H1 (cell line): ENCODE data around the gene SMIM24. TPM values are rescaled to one million over a fixed set of nuclear protein-coding genes. Genes with fewer than 3 reads are reported as not detected.

Source experiments
- CTCF ChIA-PET: fragments of 300-600 bp; sonication (Branson Sonifier 250); formaldehyde crosslinking; loops from one replicate; lab custom pipeline; 2021; ENCODE audit not compliant: partially characterized antibody; lab: Charles Lee
- POLR2A ChIA-PET: fragments of 300-600 bp; sonication (Branson Sonifier 250); formaldehyde crosslinking; loops from one replicate; lab custom pipeline; 2021; ENCODE audit warnings: inconsistent platforms; ENCODE audit not compliant: partially characterized antibody; lab: Charles Lee
- DNase-seq, 2 experiments: peaks; one replicate each; pipeline versions ENCODE4 v3.0.0 to v3.0.0-alpha.2; 2010 to 2022; ENCODE audit warnings: low spot score in 2 of 2, low read depth in 1 of 2, mixed read lengths in 1 of 2
- FAIRE-seq: peaks from 2 replicates; lab custom pipeline; 2011; peaks lifted over from hg19 to GRCh38; lab: Jason Lieb, UNC
- H2AFZ ChIP-seq: 2 replicates; pipeline ENCODE4 v1.8.1; 2012; ENCODE audit warnings: low read length, inconsistent platforms
- H2AK5ac ChIP-seq: 2 replicates; pipeline ENCODE4 v1.6.1; 2013; ENCODE audit warnings: low read depth, low read length
- H2BK120ac ChIP-seq: replicated peaks from 2 replicates; pipeline ENCODE3; 2013; ENCODE audit warnings: low read depth, low read length, inconsistent platforms
- H2BK12ac ChIP-seq: 2 replicates; pipeline ENCODE4 v1.6.1; 2013; ENCODE audit warnings: low read depth, low read length
- H2BK15ac ChIP-seq: 2 replicates; pipeline ENCODE4 v1.6.1; 2013; ENCODE audit warnings: low read length
- H2BK20ac ChIP-seq: 2 replicates; pipeline ENCODE4 v1.6.1; 2013; ENCODE audit warnings: low read length
- H2BK5ac ChIP-seq: 2 replicates; pipeline ENCODE4 v1.6.1; 2013; ENCODE audit warnings: low read depth, low read length
- H3K14ac ChIP-seq: 2 replicates; pipeline ENCODE4 v1.6.1; 2013; ENCODE audit warnings: inconsistent platforms; ENCODE audit not compliant: insufficient read length
- H3K18ac ChIP-seq: 2 replicates; pipeline ENCODE4 v1.6.1; 2013; ENCODE audit warnings: low read length; ENCODE audit errors: extremely low read depth
- H3K23ac ChIP-seq: 2 replicates; pipeline ENCODE4 v1.6.1; 2013; ENCODE audit warnings: inconsistent platforms; ENCODE audit not compliant: insufficient read length
- H3K23me2 ChIP-seq: 2 replicates; pipeline ENCODE4 v1.6.1; 2013; ENCODE audit warnings: low read depth, low read length
- H3K27ac ChIP-seq: 2 replicates; pipeline ENCODE4 v1.6.1; 2011; ENCODE audit warnings: low read depth, low read length, inconsistent platforms
- H3K27me3 ChIP-seq, 4 experiments: replicated peaks in 1 of 4; 1 replicate in 1 of 4; 2 replicates in 3 of 4; pipeline versions ENCODE4 v1.6.1 to v1.8.1; 2011 to 2013; ENCODE audit warnings: low read length in 3 of 4, mild to moderate bottlenecking in 3 of 4, inconsistent platforms in 2 of 4, mixed read lengths in 2 of 4, moderate library complexity in 1 of 4; ENCODE audit not compliant: control insufficient read depth in 3 of 4, insufficient read depth in 3 of 4; ENCODE audit errors: extremely low read depth in 1 of 4
- H3K36me3 ChIP-seq, 4 experiments: 2 replicates each; pipeline versions ENCODE4 v1.6.1 to v1.8.1; 2011 to 2013; ENCODE audit warnings: mild to moderate bottlenecking in 4 of 4, low read length in 3 of 4, moderate library complexity in 2 of 4, control low read depth in 1 of 4, inconsistent platforms in 1 of 4; ENCODE audit not compliant: insufficient read depth in 4 of 4, control insufficient read depth in 2 of 4
- H3K4ac ChIP-seq: replicated peaks from 2 replicates; pipeline ENCODE3; 2013; ENCODE audit warnings: low read length, low read depth, mixed read lengths, inconsistent platforms; ENCODE audit not compliant: insufficient read length
- H3K4me1 ChIP-seq, 4 experiments: replicated peaks in 1 of 4; 1 replicate in 1 of 4; 2 replicates in 3 of 4; pipeline versions ENCODE4 v1.6.1 to v1.8.1; 2011 to 2013; ENCODE audit warnings: low read length in 3 of 4, inconsistent platforms in 2 of 4, mixed read lengths in 1 of 4; ENCODE audit not compliant: insufficient read depth in 4 of 4, control insufficient read depth in 3 of 4
- H3K4me2 ChIP-seq, 2 experiments: 2 replicates each; pipeline versions ENCODE4 v1.6.1 to v1.8.1; 2011 to 2013; ENCODE audit warnings: low read depth in 2 of 2, low read length in 2 of 2, control low read depth in 1 of 2, inconsistent platforms in 1 of 2, mild to moderate bottlenecking in 1 of 2; ENCODE audit not compliant: insufficient read depth in 1 of 2
- H3K4me3 ChIP-seq, 4 experiments: fragments of 200-600, 300-600 bp in 1 of 4; sonication (generic), shearing (Covaris generic), sonication (Bioruptor Twin) in 1 of 4; 2 replicates each; pipeline versions ENCODE4 v1.5.1 to v1.8.1; 2011 to 2016; ENCODE audit warnings: low read length in 4 of 4, low read depth in 3 of 4, control low read depth in 2 of 4, inconsistent platforms in 2 of 4, mild to moderate bottlenecking in 2 of 4, mixed read lengths in 1 of 4, moderate library complexity in 1 of 4; ENCODE audit not compliant: insufficient read depth in 2 of 4; ENCODE audit errors: extremely low read depth in 1 of 4
- H3K56ac ChIP-seq: replicated peaks from 2 replicates; pipeline ENCODE3; 2013; ENCODE audit warnings: low read depth, mild to moderate bottlenecking, mixed read lengths, low read length, inconsistent platforms; ENCODE audit not compliant: insufficient read length
- H3K79me1 ChIP-seq: 2 replicates; pipeline ENCODE4 v1.6.1; 2013; ENCODE audit warnings: low read depth, low read length, control low read depth
- H3K79me2 ChIP-seq, 2 experiments: 2 replicates each; pipeline versions ENCODE4 v1.6.1 to v1.8.1; 2012 to 2013; ENCODE audit warnings: low read length in 2 of 2, mild to moderate bottlenecking in 2 of 2, inconsistent platforms in 1 of 2; ENCODE audit not compliant: insufficient read depth in 2 of 2, control insufficient read depth in 1 of 2
- H3K9ac ChIP-seq, 4 experiments: replicated peaks in 1 of 4; 1 replicate in 1 of 4; 2 replicates in 3 of 4; pipeline versions ENCODE4 v1.6.1 to v1.8.1; 2011 to 2013; ENCODE audit warnings: low read depth in 3 of 4, low read length in 3 of 4, control low read depth in 2 of 4, mild to moderate bottlenecking in 2 of 4, moderate library complexity in 2 of 4, inconsistent platforms in 1 of 4; ENCODE audit errors: extremely low read depth in 1 of 4
- H3K9me3 ChIP-seq, 2 experiments: 2 replicates each; pipeline versions ENCODE4 v1.6.1 to v1.8.1; 2012 to 2013; ENCODE audit warnings: mild to moderate bottlenecking in 2 of 2, moderate library complexity in 2 of 2, control low read depth in 1 of 2, inconsistent platforms in 1 of 2, low read depth in 1 of 2, low read length in 1 of 2, mixed read lengths in 1 of 2; ENCODE audit not compliant: insufficient read depth in 2 of 2
- H4K20me1 ChIP-seq, 2 experiments: replicated peaks in 1 of 2; 2 replicates each; pipeline versions ENCODE3 to v1.8.1; 2011 to 2013; ENCODE audit warnings: inconsistent platforms in 2 of 2, low read length in 2 of 2, mild to moderate bottlenecking in 1 of 2; ENCODE audit not compliant: insufficient read depth in 2 of 2, control insufficient read depth in 1 of 2
- H4K5ac ChIP-seq: 2 replicates; pipeline ENCODE4 v1.6.1; 2013; ENCODE audit warnings: low read length, low read depth, mixed read lengths, inconsistent platforms; ENCODE audit not compliant: insufficient read length
- H4K8ac ChIP-seq: 2 replicates; pipeline ENCODE4 v1.8.0; 2013; ENCODE audit warnings: mild to moderate bottlenecking, moderate library complexity, low read length, inconsistent platforms; ENCODE audit not compliant: insufficient read depth; ENCODE audit errors: extremely low read depth
- H4K91ac ChIP-seq: replicated peaks from 2 replicates; pipeline ENCODE3; 2013; ENCODE audit warnings: low read length, mixed read lengths, inconsistent platforms; ENCODE audit not compliant: insufficient read length
- ASH2L ChIP-seq: fragments of 200-600, 300-600 bp; sonication (generic); IDR thresholded peaks from one replicate; pipeline ENCODE4 v1.7.1; 2017; ENCODE audit warnings: low read length
- BCL11A ChIP-seq, 2 experiments: IDR thresholded peaks; one replicate each; pipeline ENCODE4 v1.6.1; 2011; ENCODE audit warnings: low read depth in 2 of 2, low read length in 2 of 2, mild to moderate bottlenecking in 2 of 2
- BRCA1 ChIP-seq: IDR thresholded peaks from 2 replicates; pipeline ENCODE4 v1.6.1; 2012; ENCODE audit warnings: low read depth, low read length, improper control_type of control experiment
- FOSL1 ChIP-seq: IDR thresholded peaks from 2 replicates; pipeline ENCODE4 v1.6.1; 2011; ENCODE audit warnings: mild to moderate bottlenecking, low read depth, low read length, moderate library complexity; ENCODE audit not compliant: insufficient read depth
- JUN ChIP-seq: IDR thresholded peaks from 2 replicates; pipeline ENCODE4 v1.6.1; 2011; ENCODE audit warnings: low read depth, mild to moderate bottlenecking, improper control_type of control experiment, low read length
- NANOG ChIP-seq: IDR thresholded peaks from 2 replicates; pipeline ENCODE4 v1.6.1; 2011; ENCODE audit warnings: low read length, low read depth, mild to moderate bottlenecking, inconsistent platforms; ENCODE audit not compliant: insufficient read depth, poor library complexity, severe bottlenecking
- NRF1 ChIP-seq: IDR thresholded peaks from 2 replicates; pipeline ENCODE4 v1.6.1; 2011; ENCODE audit warnings: mild to moderate bottlenecking, low read depth, low read length, improper control_type of control experiment
- PHF8 ChIP-seq: fragments of 200-600 bp; sonication (generic); conservative IDR thresholded peaks from 2 replicates; pipeline ENCODE4 v1.7.1; 2012; ENCODE audit warnings: low read depth, mild to moderate bottlenecking, inconsistent platforms, low read length, moderate library complexity
- TEAD4 ChIP-seq: IDR thresholded peaks from 2 replicates; pipeline ENCODE4 v1.6.1; 2012; ENCODE audit warnings: low read depth, low read length, inconsistent platforms, mixed read lengths
- YY1 ChIP-seq: IDR thresholded peaks from 2 replicates; pipeline ENCODE4 v1.6.1; 2011; ENCODE audit warnings: low read depth, mild to moderate bottlenecking, low read length
- WGBS, 2 experiments: shearing (Covaris generic) in 1 of 2; methylation state at CpG; one replicate each; pipeline versions ENCODE4 v1.1.6 to v1.1.7; 2013 to 2015; ENCODE audit warnings: low lambda C conversion rate in 2 of 2, mixed read lengths in 2 of 2, inconsistent platforms in 1 of 2, low coverage in 1 of 2, missing lambda C conversion rate in 1 of 2; ENCODE audit not compliant: insufficient replicate concordance in 2 of 2, insufficient coverage in 1 of 2, insufficient read length in 1 of 2; ENCODE audit errors: extremely low coverage in 1 of 2, missing lambda C conversion rate in 1 of 2; 5-methylcytosine and 5-hydroxymethylcytosine counted together
- polyA plus RNA-seq, 7 experiments: library from polyadenylated mRNA; depleted of rRNA in 3 of 7; stranded (reverse) in 5 of 7; unstranded in 2 of 7; fragments of >200 nt in 5 of 7; fragments of 200-250 nt in 2 of 7; gene quantifications; 1 replicate in 5 of 7; 2 replicates in 1 of 7; 4 replicates in 1 of 7; pipeline versions ENCODE4 v1.2.1 to v1.2.3, GENCODE V29; 2011 to 2013; ENCODE audit warnings: missing spikeins in 2 of 7, mixed read lengths in 2 of 7
- total RNA-seq: library from RNA; stranded (reverse); fragmentation: NEBNext Ultra II Directional; extraction: Animal tissue kit (Norgen Biotek cat#: 25700); gene quantifications from 2 replicates; pipeline ENCODE4 v1.2.1, GENCODE V29; 2021
- TF ChIP-seq, protein P1 (sequence below): IDR thresholded peaks from 2 replicates; pipeline ENCODE4 v1.6.1; 2012; ENCODE audit warnings: low read length, inconsistent platforms

The SMIM24 gene
- total and polyA plus RNA-seq, 2 of the 8 experiments (the other 6 are each of a cell fraction or from before 2014, with no cell fraction given), result 3.8 to 4.5 TPM

DNA sequence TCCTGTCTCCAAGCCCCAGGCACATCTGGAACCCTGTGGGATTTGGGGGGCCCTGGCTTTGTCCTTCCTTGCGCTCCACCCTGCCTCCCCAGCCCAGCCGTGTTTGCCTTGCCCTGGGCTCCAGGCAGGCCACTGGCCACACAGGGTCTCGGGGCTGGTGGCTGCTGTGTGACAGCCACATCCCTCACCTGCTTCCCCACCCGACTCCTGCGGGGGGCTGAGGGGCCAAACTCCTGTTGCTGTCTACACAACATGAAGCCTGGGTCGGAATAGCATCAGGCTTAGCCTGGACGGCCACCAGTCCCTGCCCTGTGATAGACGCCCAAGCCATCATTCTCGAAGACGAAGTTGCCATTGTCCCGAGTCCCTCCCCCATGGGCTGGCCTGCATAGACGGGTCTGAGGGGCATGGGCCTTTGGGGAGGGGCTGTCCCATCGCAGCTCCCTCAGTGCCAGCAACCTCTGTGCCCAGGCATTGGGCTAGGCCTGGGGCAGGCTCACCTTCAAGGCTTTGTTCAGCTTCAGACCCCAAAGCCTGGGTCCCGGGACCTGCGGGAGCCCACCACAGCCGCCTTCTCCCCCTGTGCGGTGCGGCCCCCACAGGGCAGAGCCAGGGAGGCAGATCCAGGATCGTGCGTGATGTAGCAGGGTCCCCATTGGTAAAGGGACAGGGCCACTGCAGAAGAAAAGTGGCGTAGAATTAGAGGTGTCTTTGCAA is 43.2 kb upstream of the SMIM24 start:
- no peak overlapping the region for H4K5ac ChIP-seq
- peaks cover 0 to 11% (median 3%) of the 10 kb centered on the region in 4 experiments; a peak in 4 of 8 replicates for H3K36me3 ChIP-seq
- H2BK120ac ChIP-seq, result no peak overlapping the region
- 83% methylated on average over 21 of the region's 21 CpGs; no CpG with 5 or more reads in 1 of the 2 experiments for WGBS, 2 experiments
- no peak overlapping the region for H4K91ac ChIP-seq
- no peak overlapping the region for H3K56ac ChIP-seq
- ChIA-PET CTCF (interaction anchor here (0.5 to 4.7 kb wide), 4 partner anchors 10 to 31 kb away, joined by 3 to 15 read pairs (median 4); no protein-coding TSS in a partner anchor), POLR2A (no interaction called here)
- no peak overlapping the region for H2AFZ ChIP-seq
- FAIRE-seq (no peak), DNase-seq (no peak)
- no peak overlapping the region for H3K4me3 ChIP-seq
- H3K23me2 ChIP-seq, result no peaks in the 10 kb centered on the region; the same call in 1 of the 2 replicates
- no peaks in the 10 kb centered on the region; the same call in 1 of the 2 replicates for H3K79me1 ChIP-seq
- no peak overlapping the region for H3K4ac ChIP-seq
- no peaks in the 10 kb centered on the region for H3K9me3 ChIP-seq
- H3K23ac ChIP-seq, result no peak overlapping the region
- no peak overlapping the region for H3K4me2 ChIP-seq
- H4K20me1 ChIP-seq, result peaks cover 0 to 14% of the 10 kb centered on the region in 2 experiments
- no peak overlapping the region for H2BK12ac ChIP-seq
- no peak overlapping the region for H2BK20ac ChIP-seq
- H4K8ac ChIP-seq, result peak overlapping the region; percentile 25; the same call in 1 of the 2 replicates
- H2AK5ac ChIP-seq, result no peak overlapping the region
- H3K27ac ChIP-seq, result no peak overlapping the region
- peaks cover 0 to 24% (median 14%) of the 10 kb centered on the region in 4 experiments; a peak in 6 of 7 replicates for H3K4me1 ChIP-seq
- H2BK5ac ChIP-seq, result no peak overlapping the region
- H3K79me2 ChIP-seq, result peaks cover 0 to 29% of the 10 kb centered on the region in 2 experiments; a peak in 3 of 4 replicates
- H2BK15ac ChIP-seq, result no peak overlapping the region
- no peak overlapping the region for H3K14ac ChIP-seq
- no peaks in the 10 kb centered on the region for H3K27me3 ChIP-seq
- no peak overlapping the region for H3K18ac ChIP-seq
- no peak overlapping the region for H3K9ac ChIP-seq
- TF ChIP-seq BRCA1, result no peak
- no peak for TF ChIP-seq JUN
- TF ChIP-seq NRF1, result no peak
- TF ChIP-seq NANOG, result no peak
- TF ChIP-seq YY1, result no peak
- TF ChIP-seq TEAD4, result no peak
- no peak for TF ChIP-seq ASH2L
- TF ChIP-seq, protein P1, sequence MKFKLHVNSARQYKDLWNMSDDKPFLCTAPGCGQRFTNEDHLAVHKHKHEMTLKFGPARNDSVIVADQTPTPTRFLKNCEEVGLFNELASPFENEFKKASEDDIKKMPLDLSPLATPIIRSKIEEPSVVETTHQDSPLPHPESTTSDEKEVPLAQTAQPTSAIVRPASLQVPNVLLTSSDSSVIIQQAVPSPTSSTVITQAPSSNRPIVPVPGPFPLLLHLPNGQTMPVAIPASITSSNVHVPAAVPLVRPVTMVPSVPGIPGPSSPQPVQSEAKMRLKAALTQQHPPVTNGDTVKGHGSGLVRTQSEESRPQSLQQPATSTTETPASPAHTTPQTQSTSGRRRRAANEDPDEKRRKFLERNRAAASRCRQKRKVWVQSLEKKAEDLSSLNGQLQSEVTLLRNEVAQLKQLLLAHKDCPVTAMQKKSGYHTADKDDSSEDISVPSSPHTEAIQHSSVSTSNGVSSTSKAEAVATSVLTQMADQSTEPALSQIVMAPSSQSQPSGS, result no peak
- no peak for TF ChIP-seq FOSL1
- no peak for TF ChIP-seq BCL11A (IDR thresholded peaks at IDR 0.05; ENCODE audit: low read depth in 2 of 2, low read length in 2 of 2)
- TF ChIP-seq PHF8, result no peak
